NCI-H1436 (cell line): ENCODE data around the gene CHSY1.

Experiments used
- DNase-seq: peaks from one replicate; lab custom pipeline; 2025; lab: John Stamatoyannopoulos, UW

CHSY1 gene

DNA sequence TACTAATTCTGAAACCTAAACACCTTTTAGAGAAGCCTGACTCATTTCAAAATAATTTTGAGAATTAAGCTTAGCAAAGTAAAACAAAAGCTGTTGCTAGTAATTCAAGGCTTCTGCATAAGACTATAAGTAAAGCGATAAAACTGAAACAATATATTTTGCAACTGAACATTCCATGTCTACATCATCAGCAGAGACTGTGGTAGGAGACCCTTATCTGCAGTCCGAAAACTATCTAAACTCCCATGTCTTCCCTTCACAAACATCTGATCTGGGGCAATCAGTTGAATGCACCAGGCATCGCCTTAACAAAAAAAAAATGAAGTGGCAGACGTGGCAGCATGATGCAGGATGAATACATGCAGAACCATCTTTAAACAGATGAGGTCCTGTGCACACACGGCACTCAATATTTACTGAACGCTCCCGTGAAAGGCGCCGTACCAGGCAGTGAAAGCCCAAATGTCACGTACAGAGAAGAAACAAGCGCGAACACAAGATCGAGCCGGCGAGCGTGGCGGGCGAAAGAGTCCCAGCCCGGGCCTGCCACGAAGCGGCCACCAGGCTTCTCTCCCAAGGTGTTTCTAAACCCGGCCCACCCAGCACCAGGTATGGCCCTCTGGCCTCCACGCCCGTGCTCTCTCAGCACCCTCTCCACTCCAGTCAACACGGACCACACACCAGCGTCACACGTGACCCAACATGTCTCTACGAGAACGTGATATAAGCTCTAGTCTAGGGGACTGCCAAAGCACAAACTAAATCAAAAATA lies 63.0 kb downstream of the CHSY1 start:
- DNase-seq: no peak

DNA sequence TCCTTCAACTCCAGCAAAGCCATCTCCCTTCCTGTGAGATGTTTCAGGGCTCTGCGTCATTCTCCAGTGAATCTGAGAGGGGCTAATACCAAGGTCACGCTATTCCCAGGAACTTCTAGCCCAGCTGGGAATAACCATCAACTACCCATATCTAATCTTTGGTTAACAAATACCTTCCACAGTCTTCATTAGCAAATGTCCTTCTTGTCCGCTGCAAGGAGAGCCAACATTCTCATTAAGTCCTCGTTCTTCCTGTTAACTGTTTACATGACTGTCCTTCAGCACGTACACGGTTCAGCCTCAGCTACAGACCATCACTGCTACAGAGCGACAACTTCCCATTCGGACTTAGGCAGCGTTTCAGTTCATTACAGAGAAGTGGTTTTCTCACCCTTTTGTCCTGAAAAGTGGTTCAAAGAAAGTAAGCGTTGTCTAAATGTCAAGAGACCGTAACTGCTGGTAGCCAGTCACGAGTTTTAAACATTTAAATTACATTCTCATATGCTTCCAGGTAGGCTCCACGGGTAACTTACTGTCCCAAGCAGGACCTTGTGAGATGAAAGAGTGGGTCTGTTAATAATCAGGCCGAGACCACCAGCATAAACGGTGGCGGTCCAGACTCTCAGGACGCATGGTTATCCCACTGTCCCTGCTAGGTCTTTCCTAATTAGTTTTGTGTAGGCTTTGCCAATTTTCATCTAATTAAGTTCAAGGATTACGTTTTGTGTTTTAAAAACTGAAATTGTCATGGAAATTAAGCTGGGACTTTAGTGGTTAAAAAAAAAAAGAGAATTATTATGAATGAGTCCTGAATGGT lies 63.8 kb downstream of the CHSY1 start:
- no peak for DNase-seq

DNA sequence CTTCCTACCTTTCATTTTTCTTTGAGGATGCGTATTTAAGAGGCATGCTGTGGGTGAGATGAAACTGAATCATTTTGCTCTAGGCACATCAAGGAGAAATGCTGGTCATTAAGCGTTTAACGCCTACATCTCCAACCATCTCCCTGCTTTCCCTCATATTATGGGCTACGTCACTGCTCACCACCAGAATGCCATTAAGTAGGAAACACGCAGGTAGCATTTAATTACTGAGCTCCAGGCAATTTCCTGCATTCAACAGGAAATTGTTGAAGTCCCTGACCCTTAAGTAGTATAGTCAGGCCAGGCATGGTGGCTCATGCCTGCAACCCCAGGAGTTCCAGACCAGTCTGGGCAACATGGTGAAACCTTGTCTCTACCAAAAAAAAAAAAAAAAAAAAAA lies 66.1 kb downstream of the CHSY1 start:
- no peak for DNase-seq

DNA sequence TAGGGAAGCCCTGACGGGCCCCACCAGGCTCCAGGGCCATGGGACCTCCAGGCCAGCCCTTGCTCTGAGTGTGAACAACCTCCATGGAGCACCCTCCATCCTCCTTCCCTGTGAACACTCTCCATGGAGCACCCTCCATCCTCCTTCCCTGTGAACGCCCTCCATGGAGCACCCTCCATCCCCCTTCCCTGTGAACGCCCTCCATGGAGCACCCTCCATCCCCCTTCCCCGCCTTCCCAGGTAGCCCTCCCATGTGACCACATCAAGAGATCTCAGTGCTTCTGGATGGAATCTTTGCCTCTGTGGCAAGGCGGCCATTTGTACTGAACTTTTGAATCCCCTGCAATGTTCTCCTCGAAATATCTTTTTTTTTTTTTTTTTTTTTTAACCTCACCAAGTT lies 66.5 kb downstream of the CHSY1 start:
- no peak for DNase-seq

DNA sequence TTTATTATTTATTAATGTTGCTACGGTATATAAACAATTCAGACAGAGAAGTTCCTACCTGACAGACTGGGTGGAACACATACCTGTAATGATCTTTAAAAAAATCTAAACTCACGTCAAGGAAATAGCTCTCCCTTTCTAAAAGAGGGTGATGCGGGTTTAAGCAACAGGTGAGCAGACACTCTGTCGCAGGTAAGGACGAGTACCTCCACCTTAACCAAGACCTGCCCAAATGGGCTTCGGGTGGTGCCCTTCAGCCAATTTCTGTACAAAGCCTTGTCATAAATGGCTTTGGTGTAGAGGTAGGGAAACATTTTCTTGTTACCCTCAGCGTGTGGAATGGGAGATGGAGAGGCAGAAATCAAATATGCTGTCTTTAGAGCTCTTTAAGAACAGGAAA lies 67.0 kb downstream of the CHSY1 start:
- no peak for DNase-seq

DNA sequence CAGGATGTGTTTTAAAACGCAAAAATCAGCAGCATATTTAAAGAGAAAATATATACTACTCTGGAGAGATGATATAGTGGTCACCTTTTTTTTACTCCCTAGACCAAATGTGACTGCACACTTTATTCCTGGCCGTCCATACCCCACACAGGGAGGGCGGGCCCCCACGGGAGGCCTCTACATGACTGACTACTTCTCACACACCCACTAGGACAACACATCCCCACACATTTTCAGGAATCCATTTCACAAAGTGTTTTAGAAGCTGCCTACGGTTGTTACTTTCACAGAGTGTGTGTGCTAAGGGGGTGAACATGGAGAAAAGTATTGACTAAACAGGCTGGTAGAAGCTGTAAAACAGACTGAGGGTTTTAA lies 67.9 kb downstream of the CHSY1 start:
- no peak for DNase-seq

DNA sequence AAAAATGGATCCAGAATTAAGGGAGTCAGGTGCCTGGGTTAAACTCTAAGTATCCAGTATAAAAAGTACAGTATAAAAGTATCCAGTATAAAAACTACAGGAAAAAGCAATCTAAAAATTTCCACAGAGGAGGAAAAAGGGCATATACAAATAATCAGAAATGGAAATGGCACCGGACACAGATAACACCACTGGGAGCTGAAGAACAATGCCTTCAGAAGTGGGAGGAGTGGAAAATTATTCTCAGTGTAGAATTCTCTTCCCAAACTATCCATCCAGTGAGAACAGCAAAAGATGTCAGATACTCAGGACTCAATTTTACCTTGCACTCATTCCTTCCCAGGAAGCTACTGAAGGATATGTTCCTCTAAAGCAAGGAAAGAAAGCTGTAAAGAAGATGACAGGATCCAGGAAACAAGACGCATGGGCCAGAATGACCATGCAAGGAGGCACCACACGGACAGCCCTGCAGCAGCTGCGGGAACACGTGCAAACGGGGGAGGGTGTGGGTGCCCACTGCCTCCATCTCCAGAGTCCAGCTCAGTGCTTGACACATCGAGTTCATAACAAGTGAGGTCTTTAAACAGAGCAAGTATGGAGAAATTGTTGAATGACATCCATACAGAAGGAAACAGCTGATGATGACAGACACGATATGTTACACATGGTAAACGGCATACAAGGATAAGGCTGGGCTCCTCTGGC lies 68.5 kb downstream of the CHSY1 start:
- no peak for DNase-seq

DNA sequence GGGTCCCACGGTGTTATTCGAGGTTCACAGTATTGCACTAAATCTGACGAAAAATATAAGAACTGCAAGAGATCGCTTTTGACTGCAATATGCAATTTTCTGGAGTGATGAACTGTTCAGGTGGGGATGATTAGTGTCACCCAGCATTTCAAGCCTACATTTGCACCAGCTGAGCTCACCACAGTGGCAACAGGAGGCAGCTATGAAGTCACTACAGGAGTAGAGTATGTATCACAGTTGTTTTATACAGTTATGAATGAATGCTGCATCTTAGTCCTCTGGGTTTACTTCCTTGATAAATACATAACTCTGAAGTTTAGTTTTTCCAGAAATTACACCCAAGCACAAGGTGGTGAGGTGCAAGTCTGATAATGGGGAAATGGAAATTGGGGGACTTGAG lies 69.6 kb downstream of the CHSY1 start:
- no peak for DNase-seq

DNA sequence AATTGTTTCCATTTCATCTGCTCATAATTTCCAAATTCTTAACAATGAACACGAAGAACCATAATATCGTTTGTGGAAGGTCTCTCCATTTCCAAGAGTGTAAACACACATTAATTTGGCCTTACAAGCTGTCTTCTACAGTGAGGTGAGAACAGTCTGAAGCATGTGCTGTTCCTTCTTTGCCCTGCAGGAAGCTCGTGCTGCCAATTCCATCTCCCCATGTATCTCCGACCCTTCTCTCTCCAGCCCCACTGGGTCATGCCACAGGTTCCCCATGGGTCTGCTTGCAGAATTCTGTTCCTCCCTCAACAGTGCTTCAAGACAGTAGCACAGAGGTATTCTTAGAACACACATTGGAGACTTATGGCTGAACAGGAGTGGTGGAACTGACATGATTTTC lies 70.5 kb downstream of the CHSY1 start:
- DNase-seq: no peak

DNA sequence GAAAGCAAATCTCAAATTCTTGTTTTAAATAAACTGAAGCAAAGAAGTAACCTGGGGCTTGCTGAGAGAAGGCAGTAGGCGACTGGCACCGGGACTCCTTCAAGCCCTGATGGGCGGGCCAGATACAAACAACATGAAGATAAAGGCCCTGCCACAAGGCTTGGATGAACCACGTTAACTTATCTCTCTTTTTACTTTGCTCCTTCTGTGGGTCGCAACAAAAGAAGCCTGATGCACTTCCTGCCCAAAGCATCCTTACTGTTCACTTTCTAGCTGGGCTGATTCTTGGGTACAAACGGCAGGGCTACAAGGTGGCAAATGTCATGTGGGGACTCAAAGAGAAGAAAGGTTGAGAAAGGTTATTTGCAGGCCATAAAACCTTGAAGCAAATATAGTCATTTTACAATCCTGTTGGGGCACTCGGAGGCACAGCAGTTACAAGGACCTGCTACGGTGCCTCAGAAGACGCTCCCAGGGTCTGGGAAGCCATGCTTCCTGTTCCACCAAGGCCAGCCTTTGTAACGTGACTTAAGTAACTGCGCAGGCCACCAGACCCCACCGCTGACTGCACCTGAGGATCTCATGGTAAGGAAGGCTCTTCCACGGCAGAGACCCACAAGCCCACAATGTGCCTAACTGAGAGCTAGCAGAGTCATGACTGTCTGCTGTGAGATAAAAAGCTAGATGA lies 71.1 kb downstream of the CHSY1 start:
- no peak for DNase-seq

DNA sequence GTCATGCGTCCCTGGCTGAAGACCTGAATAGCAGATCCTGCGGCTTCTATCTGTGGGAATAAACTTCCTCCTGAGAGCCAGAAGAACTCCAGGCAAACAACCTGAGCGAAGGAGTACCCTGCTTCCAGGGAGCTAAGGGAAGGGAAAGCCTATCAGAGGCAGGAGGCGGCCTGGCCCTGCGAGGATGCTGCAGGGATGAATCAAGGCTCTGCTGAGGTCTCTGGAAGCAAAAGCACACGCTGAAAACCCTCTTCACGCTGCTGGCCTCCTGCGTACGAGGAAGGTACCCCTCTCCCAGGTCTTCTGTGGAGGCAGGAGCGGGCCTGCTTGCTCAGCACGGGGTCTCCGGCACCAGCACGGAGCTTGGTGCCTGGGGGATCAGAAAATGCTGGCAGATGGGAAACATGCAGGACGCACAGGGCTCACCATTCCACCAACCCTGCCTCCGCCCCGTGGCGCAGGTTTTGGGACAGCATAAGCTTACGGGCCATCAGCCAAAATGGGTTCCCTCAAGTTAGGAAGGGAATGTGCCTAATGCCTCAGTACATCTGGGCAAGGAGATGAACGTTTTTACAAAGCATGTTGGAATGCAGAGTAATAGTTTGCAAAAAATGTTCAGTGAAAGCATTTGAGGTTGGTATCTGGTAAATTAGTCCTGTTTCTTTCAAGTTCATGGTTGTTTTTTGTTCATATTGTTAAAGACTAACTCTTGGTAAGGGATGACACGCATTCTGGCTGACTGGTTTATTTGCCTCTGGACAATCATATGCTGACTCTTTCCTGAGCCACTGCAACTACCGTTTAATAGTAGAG lies 72.3 kb downstream of the CHSY1 start:
- DNase-seq: no peak

DNA sequence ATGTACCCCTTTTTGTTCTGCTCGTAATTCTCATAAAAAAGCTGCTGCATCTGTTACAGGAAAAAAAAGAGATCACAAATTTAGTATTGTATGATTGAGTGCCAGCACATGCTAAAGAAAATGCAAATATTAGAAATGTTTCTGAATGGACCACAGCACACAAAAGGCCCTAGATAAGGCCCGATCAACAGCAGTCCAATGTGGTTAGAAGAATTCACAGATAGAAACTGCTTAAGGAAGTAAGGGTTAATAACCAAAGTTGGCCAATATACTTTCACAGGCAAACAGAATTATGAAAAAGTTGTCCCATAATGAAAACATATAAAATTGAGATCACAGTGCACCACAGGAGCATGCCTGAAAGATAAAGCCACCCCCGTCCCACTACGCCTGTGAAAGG lies 72.9 kb downstream of the CHSY1 start:
- no peak for DNase-seq

DNA sequence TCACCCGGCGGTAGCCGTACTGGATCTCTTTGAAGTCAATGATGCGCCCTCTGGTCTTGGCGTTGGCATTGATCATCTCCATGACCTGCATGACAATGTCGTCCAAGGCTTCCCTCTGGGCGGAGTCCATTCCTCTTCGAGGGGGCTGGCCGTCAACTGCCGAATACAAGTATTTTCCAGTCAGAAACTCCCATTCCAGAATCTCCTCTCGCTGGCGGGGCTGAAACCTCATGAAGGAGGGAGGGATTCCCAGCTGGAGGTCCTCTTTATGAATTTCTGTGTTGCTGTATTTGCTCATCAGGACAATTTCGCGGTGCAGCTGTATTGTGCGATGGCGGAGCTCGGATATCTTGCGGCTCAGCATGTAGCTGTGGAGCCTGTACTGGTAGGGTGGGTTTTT lies 73.4 kb downstream of the CHSY1 start:
- DNase-seq: no peak

DNA sequence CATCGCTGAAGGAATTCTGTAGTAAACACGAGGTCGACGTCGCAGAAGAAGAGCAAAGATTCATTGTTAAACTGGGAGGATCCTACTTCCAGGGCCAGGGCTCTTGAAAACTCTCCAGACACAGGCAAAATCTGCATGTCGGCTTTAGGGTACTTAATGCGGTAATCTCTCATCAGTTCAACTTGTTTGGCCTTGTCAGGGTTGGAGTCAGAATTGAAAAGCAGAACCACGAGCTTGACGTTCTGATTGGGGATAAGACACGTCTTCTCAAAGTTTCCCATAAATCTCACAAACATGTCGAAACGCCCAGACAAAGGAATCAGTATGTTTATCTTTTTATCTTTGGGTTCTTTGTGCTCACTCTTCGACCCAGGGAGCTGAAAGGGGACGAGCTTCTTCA lies 74.0 kb downstream of the CHSY1 start:
- DNase-seq: no peak

DNA sequence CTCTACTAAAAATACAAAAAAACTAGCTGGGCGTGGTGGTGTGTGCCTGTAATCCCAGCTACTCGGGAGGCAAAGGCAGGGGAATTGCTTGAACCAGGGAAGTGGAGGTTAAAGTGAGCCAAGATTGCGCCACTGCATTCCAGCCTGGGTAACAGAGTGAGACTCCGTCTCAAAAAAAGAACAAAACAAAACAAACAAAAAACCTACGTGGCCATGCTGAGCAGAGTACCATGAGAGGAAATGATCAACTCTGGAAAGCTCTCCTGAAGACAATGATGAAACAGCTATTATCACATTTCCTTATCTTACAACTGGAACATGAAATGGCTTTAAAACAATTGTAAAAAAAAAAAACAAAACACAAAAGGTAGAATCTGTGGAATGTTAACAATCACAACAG lies 75.2 kb downstream of the CHSY1 start:
- DNase-seq: no peak

DNA sequence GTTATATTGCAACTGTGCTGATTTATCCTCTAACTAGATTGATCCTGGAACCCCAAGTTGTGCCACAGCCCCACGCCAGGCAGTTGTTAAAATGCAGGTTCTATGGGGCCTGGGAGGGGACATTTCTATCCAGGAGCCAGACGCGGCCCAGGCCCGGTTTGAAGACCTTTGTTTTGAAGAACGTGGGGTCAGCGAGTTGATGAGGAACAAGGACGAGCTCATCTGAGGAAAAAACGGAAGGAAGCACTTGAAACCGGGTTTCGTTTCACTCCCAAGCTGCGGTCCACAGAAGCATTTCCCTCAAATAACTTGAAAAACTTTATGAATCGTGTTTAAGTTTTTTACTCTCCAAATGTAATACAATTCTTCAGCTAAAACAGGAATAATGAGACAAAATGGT lies 76.4 kb downstream of the CHSY1 start:
- no peak for DNase-seq

DNA sequence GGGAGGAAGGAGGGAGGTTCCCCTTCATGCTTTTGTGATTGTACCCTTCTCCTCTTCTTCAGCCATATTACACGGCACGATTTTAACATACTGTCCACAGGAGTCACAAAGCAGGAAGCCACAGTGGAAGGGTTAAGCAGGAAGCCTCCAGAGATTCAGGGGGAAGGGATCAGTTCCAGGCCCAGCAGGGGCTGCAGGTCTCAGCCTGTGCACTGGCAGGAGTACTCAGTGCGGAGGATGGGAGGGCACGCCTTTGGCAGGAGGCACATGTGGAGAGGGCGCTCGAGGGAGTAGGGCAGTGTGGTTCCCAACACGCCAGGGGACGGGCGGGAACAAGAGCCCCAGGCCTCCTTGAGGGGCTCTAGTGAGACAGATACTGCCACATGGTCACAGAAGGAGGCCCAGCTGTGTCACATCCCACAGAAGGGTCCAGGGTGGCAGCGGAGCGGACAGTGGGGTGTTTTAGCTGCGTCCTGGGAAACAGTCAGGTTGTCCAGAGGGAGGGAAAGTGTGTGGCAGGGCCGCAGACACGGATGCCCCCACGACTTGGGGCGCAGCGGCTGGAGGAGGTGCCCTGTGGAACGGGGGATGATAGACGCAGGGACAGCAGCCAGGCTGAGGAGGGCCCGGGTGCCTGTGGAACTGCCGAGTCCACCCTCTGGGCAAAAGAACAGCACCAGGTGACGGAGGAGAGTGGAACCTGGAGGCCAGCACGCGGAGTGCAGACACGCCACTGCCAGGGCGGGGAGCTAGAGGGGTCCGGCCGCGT lies 77.5 kb downstream of the CHSY1 start:
- DNase-seq: no peak

DNA sequence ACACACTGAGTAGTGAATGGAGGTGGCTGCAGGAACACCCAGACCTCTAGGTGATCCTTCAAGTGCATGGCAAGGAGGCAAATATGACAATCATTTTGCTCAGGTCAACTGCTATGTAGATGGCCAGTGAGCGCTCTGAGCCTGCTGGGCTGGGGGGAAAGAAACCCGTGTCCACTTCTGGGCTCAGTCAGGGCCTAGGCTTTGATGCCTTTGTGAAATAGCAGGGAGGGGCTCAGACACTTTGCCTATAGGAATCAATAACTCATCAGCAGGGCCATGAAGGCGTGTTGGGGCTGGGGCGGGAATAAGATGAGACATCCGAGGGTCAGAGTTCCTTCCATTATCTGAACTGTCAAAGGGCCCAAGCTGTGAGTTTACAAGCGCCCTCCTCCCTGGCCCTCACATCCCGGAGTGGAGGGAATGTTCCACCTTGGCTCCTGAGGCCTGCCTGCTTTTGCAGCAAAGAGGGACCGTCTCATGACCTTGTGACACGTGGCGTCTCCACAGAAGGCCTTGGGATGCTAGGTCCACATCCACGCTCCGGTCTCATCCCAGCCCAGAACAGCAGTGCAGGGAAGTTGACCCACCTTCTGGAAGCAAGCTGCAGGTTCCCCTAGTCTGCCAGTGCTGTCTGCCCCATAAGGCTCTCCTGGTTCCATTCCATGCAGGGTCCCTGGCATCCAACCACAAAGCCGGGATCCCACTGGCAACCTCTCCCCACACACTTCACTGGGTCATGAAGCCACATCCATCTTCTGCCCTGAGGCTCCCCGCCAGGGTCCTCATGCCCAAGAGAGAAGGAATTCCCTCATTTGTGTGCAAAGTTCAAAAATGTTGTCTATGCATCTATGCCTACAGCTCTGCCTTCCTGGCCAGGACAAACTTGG lies 78.4 kb downstream of the CHSY1 start:
- DNase-seq: no peak

DNA sequence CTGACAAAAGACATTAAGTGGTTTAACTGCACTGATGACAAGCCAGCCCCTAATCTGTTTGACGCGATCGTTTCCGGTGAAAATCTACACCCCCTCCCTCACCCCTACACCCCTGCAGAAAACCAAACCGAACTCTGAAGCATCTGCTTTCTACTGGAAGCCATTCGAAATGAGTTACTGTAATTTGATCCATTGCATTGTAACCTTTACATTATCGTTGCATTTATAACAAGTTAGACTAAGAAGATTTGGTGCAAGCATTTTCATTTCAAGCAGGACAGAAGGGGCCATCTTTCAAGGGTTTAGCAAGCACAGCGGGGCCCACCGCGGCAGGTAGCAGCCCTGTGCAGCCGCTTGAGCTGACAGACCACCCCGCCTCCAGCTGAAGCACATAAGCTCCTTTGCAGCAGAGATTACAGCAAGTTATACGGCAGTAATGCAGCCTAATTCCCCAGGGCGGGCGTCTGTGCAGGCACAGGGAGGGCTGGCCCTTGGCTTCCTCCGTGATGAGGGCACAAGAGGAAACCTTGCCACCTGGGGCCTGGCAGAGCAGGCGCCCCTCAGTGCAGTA lies 79.3 kb downstream of the CHSY1 start:
- peak; percentile 25 for DNase-seq
